Right lobe of liver (tissue), 6 donors: Measurements from ENCODE around the gene MTAP. TPM values are rescaled to one million over a fixed set of nuclear protein-coding genes. Genes with fewer than 3 reads are reported as not detected.

ENCODE experiments used
- ATAC-seq, 4 donors: fragments of 200-7000 bp; cut with Tn5 transposase; one replicate each; pipeline ENCODE4 v1.9.1; 2020; ENCODE audit warnings: mild to moderate bottlenecking in 4 of 4, moderate library complexity in 4 of 4
- DNase-seq, 3 donors: peaks; one replicate each; pipeline ENCODE4 v3.0.0-alpha.2; 2020
- H3K27ac ChIP-seq, 3 donors: fragments of 200-600 bp; one replicate each; pipeline ENCODE4 v1.8.0; 2022
- H3K27me3 ChIP-seq, 2 donors: fragments of 200-600 bp; one replicate each; pipeline ENCODE4 v1.8.0; 2022
- H3K36me3 ChIP-seq, 4 donors: fragments of 200-600 bp; sonication (generic) in 1 of 4; one replicate each; pipeline versions ENCODE4 v1.5.1 to v1.8.0; 2017 to 2022; ENCODE audit warnings: control low read depth in 1 of 4
- H3K4me1 ChIP-seq, 4 donors: fragments of 200-600 bp; sonication (generic) in 1 of 4; one replicate each; pipeline versions ENCODE4 v1.5.1 to v1.8.0; 2017 to 2022; ENCODE audit warnings: control low read depth in 1 of 4
- H3K4me3 ChIP-seq, 3 donors: fragments of 200-600 bp; one replicate each; pipeline ENCODE4 v1.8.0; 2022
- H3K9me3 ChIP-seq, 4 donors: fragments of 200-600 bp; sonication (generic) in 1 of 4; one replicate each; pipeline versions ENCODE4 v1.5.1 to v1.8.0; 2017 to 2022; ENCODE audit warnings: control low read depth in 1 of 4
- POLR2A ChIP-seq: fragments of 450-650 bp; IDR thresholded peaks from one replicate; pipeline ENCODE4 v1.6.1; 2017; ENCODE audit warnings: antibody characterized with exemption, mild to moderate bottlenecking
- WGBS: methylation state at CpG from one replicate; pipeline ENCODE4 v1.1.6; 2018; ENCODE audit warnings: low coverage, low lambda C conversion rate; ENCODE audit not compliant: insufficient coverage; ENCODE audit errors: missing lambda C conversion rate; 5-methylcytosine and 5-hydroxymethylcytosine counted together
- intact Hi-C, 2 donors: fragments of 100-400 bp; cut with DNase I; formaldehyde crosslinking; loops; one replicate each; pipeline versions ENCODE4 v1.11.2 to v1.14.1; 2022
- total RNA-seq, 6 experiments: library from RNA; depleted of rRNA in 2 of 6; stranded (reverse); fragments of >200 nt in 2 of 6; fragmentation: NEBNext Ultra II Directional in 3 of 6; extraction: Animal tissue kit (Norgen Biotek cat#: 25700) in 3 of 6; gene quantifications; one replicate each; pipeline versions ENCODE4 v1.1.0 to v1.2.4, GENCODE V29; 2016 to 2023
- TF ChIP-seq, protein P1 (sequence below), 4 donors: fragments of 200-600 bp in 3 of 4; fragments of 450-650 bp in 1 of 4; IDR thresholded peaks; one replicate each; pipeline versions ENCODE4 v1.5.1 to v1.8.0; 2016 to 2022; ENCODE audit warnings: antibody characterized with exemption in 4 of 4, mild to moderate bottlenecking in 2 of 4
- donor health status: DM: no; HTN: yes; CAD: no.
- donor health status: DM: no; HTN: no; CAD: no.
- donor health status: DM: no; HTN: no; CAD: no.
- donor health status: DM: no; HTN: yes; CAD: no.
- donor health status: DM: no; HTN: yes; CAD: no.

Gene MTAP
- total RNA-seq, 6 experiments from 2014 or later: 18.1 to 23.7 (median 20.5) TPM

DNA sequence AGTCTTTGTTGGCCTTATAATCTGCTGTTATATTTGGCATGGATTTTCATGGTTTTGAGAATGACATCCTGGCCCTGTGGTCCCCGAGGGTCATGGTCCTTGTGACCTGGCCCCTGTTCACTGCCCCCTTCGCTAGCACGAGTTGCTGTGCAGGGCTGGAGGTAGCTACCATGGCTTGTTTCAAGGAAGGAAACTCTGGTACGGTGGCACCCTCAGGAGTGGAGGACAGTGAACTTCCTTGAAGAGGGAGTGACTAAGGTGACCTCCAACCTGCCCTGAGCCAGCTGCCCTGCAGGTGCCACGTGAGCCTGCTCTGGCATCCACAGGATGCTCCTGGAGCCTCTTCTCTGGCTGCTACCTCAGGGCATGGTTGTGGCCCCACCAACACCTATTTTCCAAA, 62.1 kb downstream of the MTAP start:
- ATAC-seq: no peak
- peaks cover 0 to 5% (median 2%) of the 10 kb centered on the region in 4 donors for H3K36me3 ChIP-seq
- intact Hi-C loops: no loop called here

DNA sequence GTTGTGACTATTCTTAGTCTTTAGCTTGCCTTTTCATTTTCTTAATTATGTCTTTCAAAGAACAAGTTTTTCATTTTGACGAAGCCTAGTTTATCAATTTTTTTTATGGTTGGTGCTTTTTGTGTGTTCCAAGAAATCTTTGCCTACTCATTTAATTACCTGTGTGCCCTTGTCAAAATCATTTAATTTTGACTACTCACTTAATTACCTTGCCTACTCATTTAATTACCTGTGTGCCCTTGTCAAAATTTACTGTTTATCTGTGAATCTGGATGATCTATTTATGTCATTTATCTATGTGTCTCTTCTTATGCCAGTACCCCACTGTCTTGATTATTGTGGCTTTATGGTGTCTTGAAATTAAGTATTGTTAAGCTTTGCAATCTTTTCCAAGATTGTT, 63.9 kb downstream of the MTAP start:
- Histone ChIP-seq H3K9me3 (no peaks in the 10 kb centered on the region), H3K4me1 (peaks cover 0 to 7% (median 3%) of the 10 kb centered on the region in 4 donors), H3K27me3 (no peaks in the 10 kb centered on the region), H3K36me3 (peaks cover 0 to 4% (median 0%) of the 10 kb centered on the region in 4 donors), H3K27ac (no peak overlapping the region), H3K4me3 (no peak overlapping the region)
- DNase-seq (no peak), ATAC-seq (no peak)
- intact Hi-C loops: no loop called here
- TF ChIP-seq, protein P1, sequence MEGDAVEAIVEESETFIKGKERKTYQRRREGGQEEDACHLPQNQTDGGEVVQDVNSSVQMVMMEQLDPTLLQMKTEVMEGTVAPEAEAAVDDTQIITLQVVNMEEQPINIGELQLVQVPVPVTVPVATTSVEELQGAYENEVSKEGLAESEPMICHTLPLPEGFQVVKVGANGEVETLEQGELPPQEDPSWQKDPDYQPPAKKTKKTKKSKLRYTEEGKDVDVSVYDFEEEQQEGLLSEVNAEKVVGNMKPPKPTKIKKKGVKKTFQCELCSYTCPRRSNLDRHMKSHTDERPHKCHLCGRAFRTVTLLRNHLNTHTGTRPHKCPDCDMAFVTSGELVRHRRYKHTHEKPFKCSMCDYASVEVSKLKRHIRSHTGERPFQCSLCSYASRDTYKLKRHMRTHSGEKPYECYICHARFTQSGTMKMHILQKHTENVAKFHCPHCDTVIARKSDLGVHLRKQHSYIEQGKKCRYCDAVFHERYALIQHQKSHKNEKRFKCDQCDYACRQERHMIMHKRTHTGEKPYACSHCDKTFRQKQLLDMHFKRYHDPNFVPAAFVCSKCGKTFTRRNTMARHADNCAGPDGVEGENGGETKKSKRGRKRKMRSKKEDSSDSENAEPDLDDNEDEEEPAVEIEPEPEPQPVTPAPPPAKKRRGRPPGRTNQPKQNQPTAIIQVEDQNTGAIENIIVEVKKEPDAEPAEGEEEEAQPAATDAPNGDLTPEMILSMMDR (IDR thresholded peaks at IDR 0.05): no peak
- no peak for TF ChIP-seq POLR2A
- WGBS: 92% methylated on average over 1 of the region's 1 CpG

More for the DNA sequence above, 62.1 kb downstream of the MTAP start:
- Histone ChIP-seq H3K27ac (no peak overlapping the region), H3K27me3 (no peaks in the 10 kb centered on the region), H3K9me3 (no peaks in the 10 kb centered on the region), H3K4me1 (peaks cover 0 to 7% (median 3%) of the 10 kb centered on the region in 4 donors), H3K4me3 (no peak overlapping the region)
- WGBS: 96% methylated on average over 4 of the region's 5 CpGs
- DNase-seq: no peak
- no peak for TF ChIP-seq POLR2A
- TF ChIP-seq, protein P1 (IDR thresholded peaks at IDR 0.05): no peak

DNA sequence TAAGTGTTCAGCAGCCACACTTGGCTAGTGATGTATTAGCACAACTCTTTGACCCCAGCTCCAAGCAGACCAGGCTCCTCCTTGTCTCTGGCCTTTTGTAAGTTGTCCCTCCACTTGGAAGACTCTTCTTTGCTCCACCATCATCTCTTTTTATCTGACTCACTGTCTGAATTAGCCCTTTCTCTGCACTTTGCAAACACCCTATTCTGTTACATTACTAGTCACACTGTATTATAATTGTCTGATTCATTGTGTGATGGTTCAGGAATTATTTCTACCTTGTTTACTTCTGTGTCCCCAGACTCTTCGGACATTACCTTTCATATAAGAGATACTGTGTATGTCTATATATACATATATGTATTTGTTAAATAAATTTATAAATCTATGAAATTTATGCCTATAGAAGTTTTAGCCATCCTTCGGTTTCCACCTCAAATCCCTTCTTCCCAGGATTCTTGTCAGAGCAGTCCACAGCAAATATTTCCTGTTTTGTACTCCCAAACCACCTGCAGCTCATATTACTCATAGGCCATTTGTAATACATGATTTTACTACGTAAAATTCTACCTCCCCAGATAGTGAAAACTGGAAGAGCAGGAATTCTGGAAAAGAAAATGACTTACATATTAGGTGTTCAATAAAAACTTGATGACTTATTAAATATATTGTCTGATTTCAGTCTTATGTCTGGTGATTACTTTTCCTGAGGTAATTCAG, 69.0 kb downstream of the MTAP start:
- WGBS: 82% methylated on average over 3 of the region's 3 CpGs
- no peak overlapping the region for H3K4me3 ChIP-seq
- H3K27me3 ChIP-seq: no peaks in the 10 kb centered on the region
- H3K4me1 ChIP-seq: no peaks in the 10 kb centered on the region
- no peaks in the 10 kb centered on the region for H3K9me3 ChIP-seq
- TF ChIP-seq, protein P1 (IDR thresholded peaks at IDR 0.05): no peak
- no peak for TF ChIP-seq POLR2A
- ATAC-seq: no peak
- no peaks in the 10 kb centered on the region for H3K36me3 ChIP-seq
- intact Hi-C loops: no loop called here
- no peak overlapping the region for H3K27ac ChIP-seq
- DNase-seq: no peak

DNA sequence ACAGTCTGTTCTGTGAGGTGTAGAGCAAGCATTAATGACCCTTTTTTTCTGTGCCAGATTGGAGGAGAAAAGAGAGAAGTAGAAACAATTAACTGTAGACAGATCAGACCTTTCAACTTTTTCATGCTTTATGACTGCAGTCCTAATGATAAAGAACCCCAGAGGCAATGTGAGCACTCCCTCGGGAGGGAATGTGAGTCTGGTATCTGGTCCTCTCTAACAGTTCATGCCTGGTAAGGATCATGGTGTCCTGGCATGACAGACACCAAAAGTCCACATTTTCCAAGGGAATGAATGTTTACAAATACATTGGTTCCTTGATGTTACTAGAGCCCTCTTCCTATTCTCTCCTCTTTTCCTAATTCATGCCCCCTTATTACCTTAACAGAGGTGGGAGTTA, 70.3 kb downstream of the MTAP start:
- WGBS: 88% methylated on average over 1 of the region's 1 CpG
- H3K4me1 ChIP-seq: no peaks in the 10 kb centered on the region
- intact Hi-C loops: no loop called here
- H3K9me3 ChIP-seq: no peaks in the 10 kb centered on the region
- no peaks in the 10 kb centered on the region for H3K27me3 ChIP-seq
- DNase-seq (no peak), ATAC-seq (no peak)
- H3K4me3 ChIP-seq: no peak overlapping the region
- H3K36me3 ChIP-seq: no peaks in the 10 kb centered on the region
- H3K27ac ChIP-seq: no peak overlapping the region
- TF ChIP-seq POLR2A: no peak
- TF ChIP-seq, protein P1 (IDR thresholded peaks at IDR 0.05): no peak
